MV-4-11 (cell line): ENCODE results near the gene CFHR3.
"Not testable (repeated sequence)": the region's sequence is repeated elsewhere in the genome, so short reads cannot be mapped to it uniquely, and the experiment has no call there.

Experiments
- DNase-seq: peaks from one replicate; lab custom pipeline; 2025; lab: John Stamatoyannopoulos, UW

Gene CFHR3

DNA sequence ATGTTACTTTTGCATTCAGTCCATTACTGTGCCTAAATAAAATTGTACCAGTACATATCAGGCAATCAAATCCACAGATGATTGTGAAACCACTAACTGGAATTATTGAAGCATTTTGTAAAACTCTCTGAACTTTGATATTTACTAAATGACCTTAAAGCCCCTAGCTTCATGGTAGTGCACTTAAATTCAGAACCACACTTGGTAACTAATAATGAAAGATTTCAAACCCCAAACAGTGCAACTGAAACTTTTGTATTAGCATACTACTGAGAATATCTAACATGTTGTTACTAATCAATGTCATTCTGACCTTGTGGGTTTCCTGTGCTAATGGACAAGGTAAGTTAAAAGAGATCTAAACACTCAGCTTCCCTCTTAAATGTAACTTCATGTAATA, at the start of gene CFHR3:
Gene CFHR3 (plus strand): TSS at position 238 of the 400 bp plus-strand sequence. CDS start 47 bp downstream, at position 285.
- no peak for DNase-seq

DNA sequence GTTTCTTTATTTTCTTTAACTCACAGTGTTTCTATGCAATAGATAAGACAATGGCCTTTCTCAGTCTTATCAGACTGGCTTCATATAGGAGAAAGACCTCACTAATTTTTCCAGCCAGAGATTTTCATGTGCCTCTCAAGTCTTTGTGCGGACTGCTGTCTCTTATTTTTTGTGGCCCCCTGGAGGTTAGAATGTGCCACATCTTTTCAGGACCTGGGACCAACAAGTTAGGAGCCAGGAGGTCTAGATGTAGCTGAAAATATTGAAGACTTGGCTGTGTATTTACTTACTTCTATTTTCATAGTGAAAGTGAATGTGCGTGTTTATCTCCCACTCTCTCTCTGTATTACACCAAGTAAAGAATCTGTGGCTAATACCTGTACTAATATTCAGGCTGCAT, 42.1 kb upstream of the CFHR3 start:
- DNase-seq, result no peak

DNA sequence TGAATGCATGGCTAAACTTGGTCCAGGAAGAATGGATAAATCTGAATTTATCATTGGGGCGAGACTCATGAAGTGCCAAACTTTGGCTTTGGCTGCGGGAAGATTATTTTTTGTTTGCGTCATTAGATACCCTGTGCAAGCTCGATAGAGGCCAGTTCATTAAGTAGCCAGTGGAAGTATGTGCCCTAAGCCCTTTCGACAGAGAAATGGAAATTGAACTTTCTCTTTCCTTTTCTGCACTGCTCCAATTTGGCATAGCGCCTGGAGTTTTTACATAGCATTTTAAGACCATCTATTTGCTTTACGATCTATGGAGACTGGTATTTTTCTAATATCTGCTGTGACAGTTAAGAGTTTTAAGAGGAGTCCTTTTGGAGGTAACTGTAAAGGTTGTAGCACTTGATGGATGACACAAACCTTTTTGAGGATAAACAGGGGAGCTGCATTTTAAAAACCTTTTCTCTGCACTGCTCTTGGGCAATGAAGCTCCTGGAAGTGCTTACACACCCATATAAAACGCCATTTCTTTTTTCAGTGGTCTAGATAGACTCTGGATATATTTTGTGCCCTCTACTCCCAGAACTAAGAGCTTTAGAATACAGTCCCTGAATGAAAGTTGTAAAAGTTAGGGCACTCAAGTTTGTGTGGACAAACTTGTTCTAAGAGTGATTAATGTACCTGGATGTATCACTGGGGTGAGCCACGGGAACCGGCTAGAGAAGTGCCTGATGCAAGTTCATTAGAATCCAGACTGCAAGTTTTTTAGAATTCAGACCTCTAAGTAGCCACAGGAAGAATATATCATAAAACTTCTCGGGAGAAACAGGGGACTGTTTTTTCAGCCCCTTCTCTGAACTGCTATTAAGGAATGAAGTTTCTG, 41.3 kb upstream of the CFHR3 start:
- DNase-seq, result no peak

DNA sequence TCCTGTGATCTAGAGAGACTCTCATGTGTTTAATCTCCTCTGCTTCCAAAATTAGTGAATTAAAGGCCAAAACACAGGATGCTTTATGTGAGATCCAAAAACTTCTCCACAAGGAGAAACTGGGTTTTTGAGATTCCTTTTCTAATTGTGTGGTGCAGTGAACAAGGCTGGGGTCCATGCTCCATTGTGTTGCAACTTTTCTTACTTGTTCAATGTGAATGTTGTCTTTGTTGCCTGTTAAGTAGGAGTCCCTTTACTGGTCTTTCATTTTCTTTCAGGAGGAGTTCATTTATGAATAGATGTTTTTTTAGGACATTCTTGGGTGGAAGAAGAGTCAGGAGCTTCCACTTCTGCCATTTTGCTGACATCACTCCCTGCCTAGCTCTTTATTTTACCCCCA, 40.6 kb upstream of the CFHR3 start:
- no peak for DNase-seq

DNA sequence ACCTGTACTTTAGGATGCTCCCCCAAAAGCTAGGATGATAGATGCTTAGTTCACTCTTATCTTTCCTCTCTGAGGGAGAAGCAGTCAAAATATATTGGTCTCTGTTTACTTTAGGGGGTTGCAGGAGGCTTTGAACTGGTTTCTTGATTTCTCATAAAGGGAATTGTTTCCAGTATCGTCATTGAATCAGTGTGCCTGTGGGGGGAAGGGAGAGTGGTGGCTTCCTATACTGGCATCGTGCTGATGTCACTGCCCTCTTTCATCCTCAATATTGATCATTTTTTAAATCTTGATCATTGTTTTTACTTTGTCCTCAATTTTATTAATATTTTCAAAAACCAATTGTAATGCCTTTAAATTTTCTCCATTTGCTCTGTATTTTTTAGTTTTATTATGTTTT, 40.2 kb upstream of the CFHR3 start:
- no peak for DNase-seq

DNA sequence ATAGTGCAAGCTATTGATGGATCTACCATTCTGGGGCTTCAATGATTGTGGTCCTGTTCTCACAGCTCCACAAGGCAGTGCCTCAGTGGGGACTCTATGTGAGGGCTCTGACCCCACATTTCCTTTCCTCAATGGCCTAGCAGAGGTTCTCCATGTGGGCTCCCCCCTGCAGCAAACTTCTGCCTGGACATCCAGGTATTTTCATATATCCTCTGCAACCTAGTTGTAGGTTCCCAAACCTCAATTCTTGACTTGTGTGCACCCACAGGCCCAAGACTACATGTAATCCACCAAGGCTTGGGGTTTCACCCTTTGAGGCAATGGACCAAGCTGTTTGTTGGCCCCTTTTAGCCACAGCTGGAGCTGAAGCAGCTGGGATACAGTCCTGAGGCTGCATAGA, 35.9 kb upstream of the CFHR3 start:
- DNase-seq, result no peak

DNA sequence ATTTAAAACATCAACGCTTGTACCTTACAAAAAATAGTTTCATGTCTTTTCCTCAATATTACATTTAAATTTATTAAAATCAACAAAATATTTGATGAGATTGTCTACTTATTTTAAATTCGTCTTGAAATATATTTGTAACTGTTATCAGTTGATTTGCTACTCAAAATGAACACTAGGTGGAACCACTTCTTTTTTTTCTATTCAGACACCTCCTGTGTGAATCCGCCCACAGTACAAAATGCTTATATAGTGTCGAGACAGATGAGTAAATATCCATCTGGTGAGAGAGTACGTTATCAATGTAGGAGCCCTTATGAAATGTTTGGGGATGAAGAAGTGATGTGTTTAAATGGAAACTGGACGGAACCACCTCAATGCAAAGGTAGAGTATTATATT, 31.4 kb upstream of the CFHR3 start:
- peak; percentile 14 for DNase-seq

DNA sequence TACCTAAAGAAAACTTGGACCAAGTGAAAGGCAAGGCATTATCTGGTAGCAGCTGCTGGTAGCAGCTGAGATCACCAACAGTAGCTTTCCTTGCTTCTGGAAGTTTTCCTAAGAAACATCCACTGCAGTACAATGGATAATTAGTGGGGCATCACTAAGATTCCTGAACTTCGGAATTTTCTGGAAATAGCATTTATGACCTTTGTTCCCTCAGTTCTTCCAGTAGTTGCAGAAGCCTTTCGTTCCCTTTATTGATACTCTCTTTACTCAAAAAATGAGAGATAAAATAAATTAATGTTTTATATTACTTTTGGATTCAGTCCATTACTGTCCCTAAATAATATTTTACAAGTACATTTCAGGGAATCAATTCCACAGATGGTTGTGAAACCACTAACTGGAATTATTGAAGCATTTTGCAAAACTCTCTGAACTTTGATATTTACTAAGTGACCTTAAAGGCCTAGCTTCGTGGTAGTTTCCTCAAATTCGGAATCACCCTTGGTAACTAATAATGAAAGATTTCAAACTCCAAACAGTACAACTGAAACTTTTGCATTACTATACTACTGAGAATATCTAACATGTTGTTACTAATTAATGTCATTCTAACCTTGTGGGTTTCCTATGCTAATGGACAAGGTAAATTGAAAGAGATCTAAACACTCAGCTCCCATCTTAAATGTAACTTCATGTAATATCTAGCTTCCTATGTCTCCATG, 9.5 kb upstream of the CFHR3 start:
- DNase-seq, result not testable (repeated sequence)

DNA sequence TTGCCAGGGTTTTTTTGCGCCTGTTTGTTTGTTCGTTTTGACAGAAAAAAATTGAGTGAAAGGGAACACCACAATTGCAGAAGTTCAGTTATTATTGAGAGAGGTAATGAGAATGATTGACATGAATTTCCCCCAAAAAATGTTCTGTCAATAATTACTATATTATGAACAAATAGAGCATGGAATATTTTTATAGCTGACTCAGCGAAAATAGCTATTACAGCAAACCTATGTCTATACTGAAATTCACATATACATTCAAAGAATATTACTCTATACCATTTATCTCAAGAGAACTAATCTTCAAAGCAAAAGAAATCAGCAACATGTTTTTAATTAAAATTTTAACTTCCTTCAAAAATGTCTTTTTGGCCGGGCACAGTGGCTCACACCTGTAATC, 4.8 kb upstream of the CFHR3 start:
- DNase-seq, result not testable (repeated sequence)

DNA sequence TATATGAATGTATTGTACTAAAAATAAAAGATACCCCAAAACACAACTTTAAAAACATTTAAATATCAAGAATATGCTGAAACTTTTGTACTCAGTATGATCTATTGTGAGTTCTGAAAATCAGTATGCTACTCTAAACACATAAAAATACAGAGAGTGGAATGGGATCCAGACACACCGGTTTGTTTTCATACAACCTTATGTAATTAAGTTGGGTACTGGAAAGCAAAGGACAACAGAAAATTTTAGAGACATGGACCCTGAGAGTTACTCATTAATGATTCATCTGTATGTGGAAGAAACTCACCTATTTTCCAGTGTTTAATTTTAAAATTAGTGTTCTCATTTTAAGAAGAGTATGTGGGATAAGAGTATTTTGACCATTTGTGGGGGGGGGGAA, 927 bp upstream of the CFHR3 start:
- no peak for DNase-seq

DNA sequence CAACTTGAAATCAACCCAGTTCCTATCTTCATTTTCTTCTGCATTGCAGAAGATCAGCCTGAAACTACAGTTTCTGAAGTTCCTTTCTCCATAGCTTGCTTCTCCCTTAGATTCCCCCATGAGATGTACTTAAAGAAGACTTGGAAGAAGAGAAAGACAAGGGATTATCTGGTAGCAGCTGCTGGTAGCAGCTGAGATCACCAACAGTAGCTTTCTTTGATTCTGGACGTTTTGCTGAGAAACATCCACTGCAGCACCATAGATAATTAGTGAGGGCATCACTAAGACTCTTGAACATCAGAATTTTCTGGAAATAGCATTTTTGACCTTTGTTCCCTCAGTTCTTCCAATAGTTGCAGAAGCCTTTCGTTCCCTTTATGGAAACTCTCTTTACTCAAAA, 465 bp upstream of the CFHR3 start:
- DNase-seq, result no peak

DNA sequence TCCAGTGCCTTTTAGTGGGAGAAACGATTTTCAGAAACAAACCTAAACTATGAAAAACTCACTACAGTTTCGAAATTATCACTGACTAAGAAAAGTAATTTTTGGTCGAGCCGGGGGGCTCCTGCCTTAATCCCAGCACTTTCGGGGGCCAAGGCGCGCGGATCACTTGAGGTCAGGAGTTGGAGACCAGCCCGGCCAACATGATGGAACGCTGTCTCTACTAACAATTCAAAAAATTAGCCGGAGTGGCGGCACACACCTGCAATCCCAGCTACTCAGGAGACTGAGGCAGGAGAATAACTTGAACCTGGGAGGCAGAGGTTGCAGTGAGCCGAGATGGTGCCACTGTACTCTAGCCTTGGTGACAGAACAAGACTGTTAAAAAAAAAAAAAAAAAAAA, 3.0 kb downstream of the CFHR3 start:
- no peak for DNase-seq

DNA sequence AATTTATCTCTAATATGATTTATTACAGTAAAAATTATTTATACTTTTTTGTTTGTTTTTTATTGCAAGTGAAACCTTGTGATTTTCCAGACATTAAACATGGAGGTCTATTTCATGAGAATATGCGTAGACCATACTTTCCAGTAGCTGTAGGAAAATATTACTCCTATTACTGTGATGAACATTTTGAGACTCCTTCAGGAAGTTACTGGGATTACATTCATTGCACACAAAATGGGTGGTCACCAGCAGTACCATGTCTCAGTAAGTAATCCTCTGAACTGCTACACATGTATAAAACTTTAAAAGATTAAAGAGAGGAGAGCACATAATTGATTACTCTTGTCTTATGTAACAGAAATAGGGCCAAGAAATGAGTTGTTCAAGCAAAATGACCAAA, 4.5 kb downstream of the CFHR3 start:
- no peak for DNase-seq

DNA sequence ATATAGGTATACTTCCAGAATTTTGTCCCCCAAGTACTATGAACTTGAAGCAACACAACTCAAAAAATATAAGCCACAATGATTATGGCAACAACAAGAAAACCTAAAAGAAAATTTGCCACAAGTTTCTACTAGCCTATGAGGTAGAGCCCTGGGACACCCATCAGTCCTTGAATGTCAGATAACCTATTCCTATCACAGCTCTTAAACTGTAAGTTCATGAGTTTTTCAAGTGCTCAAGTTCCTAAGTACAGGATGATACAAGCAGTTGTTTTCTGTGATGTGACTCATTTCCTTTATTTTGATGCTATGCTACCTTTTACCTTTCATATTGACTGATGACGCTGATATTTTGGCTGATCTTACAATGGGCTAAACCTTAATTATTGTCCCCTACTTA, 16.6 kb downstream of the CFHR3 start:
- DNase-seq, result not testable (repeated sequence)

DNA sequence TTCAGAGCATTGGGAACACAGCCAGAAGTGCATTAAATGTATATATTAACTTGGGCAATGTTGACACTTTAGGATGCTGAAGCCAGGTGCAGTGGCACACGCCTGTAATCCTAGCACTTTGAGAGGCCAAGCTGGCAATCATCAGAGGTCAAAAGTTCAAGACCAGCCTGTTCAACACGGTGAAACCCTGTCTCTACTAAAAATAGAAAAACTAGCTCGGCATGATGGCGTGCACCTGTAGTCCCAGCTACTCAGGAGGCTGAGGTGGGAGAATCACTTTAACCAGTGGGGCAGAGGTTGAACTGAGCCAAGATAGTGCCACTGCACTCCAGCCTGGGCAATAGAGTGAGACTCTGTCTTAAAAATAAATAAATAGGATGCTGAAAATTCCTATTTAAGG, 19.5 kb downstream of the CFHR3 start:
- not testable (repeated sequence) for DNase-seq

DNA sequence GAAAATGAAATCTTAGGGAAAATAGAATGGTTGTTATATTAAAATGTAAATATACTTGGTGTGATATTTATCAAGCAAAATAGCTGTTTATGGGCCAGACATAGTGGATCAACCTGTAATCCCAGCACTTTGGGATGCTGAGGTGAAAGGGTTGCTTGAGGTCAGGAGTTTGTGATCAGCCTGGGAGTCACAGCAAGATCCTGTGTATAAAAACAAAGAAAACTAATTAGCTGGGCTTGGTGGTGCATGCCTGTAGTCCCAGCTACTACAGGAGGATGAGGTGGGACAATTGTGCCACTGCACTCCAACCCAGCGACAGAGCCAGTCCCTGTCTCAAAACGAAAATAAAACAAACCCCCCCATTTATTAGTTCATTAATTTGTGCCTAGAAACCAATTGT, 23.3 kb downstream of the CFHR3 start:
- DNase-seq, result no peak

DNA sequence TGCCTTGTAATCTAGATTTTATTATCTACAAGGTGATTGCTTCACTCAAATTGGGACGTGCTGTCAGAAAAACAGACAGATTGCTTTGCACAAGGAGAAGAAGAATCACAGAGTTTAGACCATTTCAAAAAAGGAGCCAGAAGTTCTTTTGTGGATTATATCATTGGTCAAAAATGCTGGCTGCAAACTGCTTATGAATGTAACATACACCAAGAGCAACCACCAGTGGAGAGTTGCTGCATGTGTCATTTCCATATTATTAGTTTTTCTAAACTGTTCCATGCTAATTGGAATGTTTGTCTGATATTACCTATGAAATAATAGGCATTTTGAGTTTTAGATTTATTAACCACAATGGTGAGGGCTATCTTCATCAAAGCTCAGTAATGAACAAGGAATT, 27.3 kb downstream of the CFHR3 start:
- DNase-seq, result not testable (repeated sequence)

DNA sequence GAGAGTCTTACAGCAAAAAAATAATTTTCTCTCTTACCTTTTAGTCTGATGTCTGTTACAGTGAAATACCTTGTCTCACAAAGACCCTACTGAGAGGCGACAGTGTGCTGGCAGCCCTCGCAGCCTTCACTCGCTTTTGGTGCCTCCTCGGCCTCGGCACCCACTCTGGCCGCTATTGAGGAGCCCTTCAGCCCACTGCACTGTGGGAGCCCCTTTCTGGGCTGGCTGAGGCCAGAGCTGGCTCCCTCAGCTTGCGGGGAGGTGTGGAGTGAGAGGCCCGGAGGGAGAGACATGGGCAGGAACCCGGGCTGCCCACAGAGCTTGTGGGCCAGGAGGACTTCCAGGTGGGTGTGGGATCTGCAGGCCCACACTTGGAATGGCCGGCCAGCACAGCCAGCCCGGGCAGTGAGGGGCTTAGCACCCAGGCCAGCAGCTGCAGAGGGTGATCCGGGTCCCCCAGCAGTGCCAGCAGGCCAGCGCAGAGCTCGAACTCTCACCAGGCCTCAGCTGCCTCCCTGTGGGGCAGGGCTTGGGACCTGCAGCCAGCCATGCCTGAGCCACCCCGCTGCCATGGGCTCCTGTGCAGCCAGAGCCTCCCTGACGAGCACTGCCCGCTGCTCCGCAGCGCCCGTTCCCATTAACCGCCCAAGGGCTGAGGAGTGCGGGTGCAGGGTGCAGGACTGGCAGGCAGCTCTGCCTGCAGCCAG, 34.0 kb downstream of the CFHR3 start:
- DNase-seq, result no peak

DNA sequence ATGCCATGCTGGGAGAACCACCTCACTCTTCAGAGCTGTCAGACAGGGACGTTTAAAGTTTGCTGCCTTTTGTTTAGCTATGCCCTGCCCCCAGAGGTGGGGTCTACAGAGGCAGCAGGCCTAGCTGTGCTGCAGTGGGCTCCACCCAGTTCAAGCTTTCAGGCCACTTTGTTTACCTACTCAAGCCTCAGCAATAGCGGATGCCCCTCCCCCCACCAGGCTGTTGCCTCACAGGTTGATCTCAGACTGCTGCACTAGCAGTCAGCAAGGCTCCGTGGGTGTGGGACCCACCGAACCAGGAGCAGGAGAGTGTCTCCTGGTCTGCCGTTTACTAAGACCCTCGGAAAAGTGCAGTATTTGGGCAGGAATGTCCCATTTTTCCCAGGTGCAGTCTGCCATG, 42.8 kb downstream of the CFHR3 start:
- DNase-seq, result not testable (repeated sequence)

DNA sequence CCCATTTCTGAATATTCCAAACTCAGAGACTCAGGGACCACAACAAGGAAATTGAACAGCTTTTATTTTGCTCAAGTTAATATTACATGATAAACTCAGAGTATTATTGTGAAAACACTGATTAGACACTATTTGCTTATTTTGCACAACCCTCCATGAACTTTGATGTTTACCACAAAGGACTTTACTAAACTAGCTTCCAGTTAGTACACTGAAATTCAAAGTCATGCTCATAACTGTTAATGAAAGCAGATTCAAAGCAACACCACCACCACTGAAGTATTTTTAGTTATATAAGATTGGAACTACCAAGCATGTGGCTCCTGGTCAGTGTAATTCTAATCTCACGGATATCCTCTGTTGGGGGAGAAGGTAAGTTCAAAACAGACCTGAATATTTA, 44.9 kb downstream of the CFHR3 start, which contains the start of gene CFHR1:
Gene CFHR1 (plus strand): TSS at position 201 of the 400 bp plus-strand sequence. CDS start 114 bp downstream, at position 315.
- not testable (repeated sequence) for DNase-seq

DNA sequence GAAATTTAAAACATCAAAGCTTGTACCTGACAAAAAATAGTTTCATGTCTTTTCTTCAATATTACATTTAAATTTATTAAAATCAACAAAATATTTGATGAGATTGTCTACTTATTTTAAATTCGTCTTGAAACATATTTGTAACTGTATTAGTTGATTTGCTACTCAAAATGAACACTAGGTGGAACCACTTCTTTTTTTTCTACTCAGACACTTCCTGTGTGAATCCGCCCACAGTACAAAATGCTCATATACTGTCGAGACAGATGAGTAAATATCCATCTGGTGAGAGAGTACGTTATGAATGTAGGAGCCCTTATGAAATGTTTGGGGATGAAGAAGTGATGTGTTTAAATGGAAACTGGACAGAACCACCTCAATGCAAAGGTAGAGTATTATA, 53.2 kb downstream of the CFHR3 start:
- DNase-seq, result peak; percentile 46
